GM23338 (cell line): Measurements from ENCODE around the gene KMT2C. TPM values are rescaled to one million over a fixed set of nuclear protein-coding genes. Genes with fewer than 3 reads are reported as not detected.

Source experiments
- ATAC-seq: fragments of 200-7000 bp; cut with Tn5 transposase; 3 replicates; pipeline ENCODE4 v1.9.1; 2020
- DNase-seq: peaks from one replicate; pipeline ENCODE4 v3.0.0-alpha.2; 2015; ENCODE audit warnings: low spot score
- H2AFZ ChIP-seq: fragments of 200-600 bp; sonication (generic); 2 replicates; pipeline ENCODE4 v1.8.0; 2016; ENCODE audit warnings: antibody characterized with exemption, mild to moderate bottlenecking, moderate library complexity
- H3F3A ChIP-seq: fragments of 200-600 bp; sonication (generic); replicated peaks from 2 replicates; pipeline ENCODE4 v1.8.0; 2017; ENCODE audit warnings: antibody characterized with exemption, mixed run types, low read depth
- H3K27ac ChIP-seq: fragments of 200-600 bp; sonication (generic); 2 replicates; pipeline ENCODE4 v1.6.1; 2016; ENCODE audit warnings: low read depth
- H3K27me3 ChIP-seq: fragments of 200-600 bp; sonication (generic); 2 replicates; pipeline ENCODE4 v1.8.0; 2016; ENCODE audit warnings: mild to moderate bottlenecking, mixed run types, moderate library complexity; ENCODE audit not compliant: insufficient read depth
- H3K36me3 ChIP-seq: fragments of 200-600 bp; sonication (generic); 2 replicates; pipeline ENCODE4 v1.8.0; 2016; ENCODE audit warnings: mild to moderate bottlenecking; ENCODE audit not compliant: insufficient read depth
- H3K4me1 ChIP-seq: fragments of 200-600 bp; sonication (generic); 2 replicates; pipeline ENCODE4 v1.8.0; 2016; ENCODE audit warnings: mild to moderate bottlenecking, moderate library complexity; ENCODE audit not compliant: insufficient read depth
- H3K4me2 ChIP-seq: fragments of 200-600 bp; sonication (generic); 2 replicates; pipeline ENCODE4 v1.7.1; 2017; ENCODE audit warnings: mixed run types
- H3K4me3 ChIP-seq: fragments of 200-600 bp; sonication (generic); 2 replicates; pipeline ENCODE4 v1.6.1; 2016; ENCODE audit warnings: mixed run types
- H3K79me2 ChIP-seq: fragments of 200-600 bp; sonication (generic); replicated peaks from 2 replicates; pipeline ENCODE4 v1.8.0; 2017; ENCODE audit warnings: mild to moderate bottlenecking; ENCODE audit not compliant: insufficient read depth
- H3K9me2 ChIP-seq: fragments of 200-600 bp; sonication (generic); 2 replicates; pipeline ENCODE4 v1.8.0; 2017; ENCODE audit not compliant: insufficient read depth
- H4K20me1 ChIP-seq: fragments of 200-600 bp; sonication (generic); replicated peaks from 2 replicates; pipeline ENCODE4 v1.8.0; 2017; ENCODE audit warnings: mild to moderate bottlenecking; ENCODE audit not compliant: insufficient read depth
- H3K27ac Mint-ChIP-seq: 2 replicates; pipeline ENCODE4 v1.8.0; 2020; ENCODE audit warnings: inconsistent platforms, mild to moderate bottlenecking, moderate library complexity, mixed read lengths
- H3K27me3 Mint-ChIP-seq: 3 replicates; pipeline ENCODE4 v1.8.0; 2022; ENCODE audit warnings: low read depth, mild to moderate bottlenecking, moderate library complexity, mixed read lengths, inconsistent platforms; ENCODE audit not compliant: insufficient read depth, poor library complexity
- H3K36me3 Mint-ChIP-seq: 3 replicates; pipeline ENCODE4 v1.8.0; 2021; ENCODE audit warnings: low read depth, mild to moderate bottlenecking, inconsistent platforms, moderate library complexity, mixed read lengths
- H3K4me1 Mint-ChIP-seq: 3 replicates; pipeline ENCODE4 v1.8.0; 2020; ENCODE audit warnings: mild to moderate bottlenecking, inconsistent platforms, mixed read lengths
- H3K4me3 Mint-ChIP-seq: 3 replicates; pipeline ENCODE4 v1.8.0; 2021; ENCODE audit warnings: moderate library complexity, mild to moderate bottlenecking, inconsistent platforms, mixed read lengths
- H3K9me3 Mint-ChIP-seq: 3 replicates; pipeline ENCODE4 v1.8.0; 2020; ENCODE audit warnings: moderate library complexity, mild to moderate bottlenecking, inconsistent platforms, mixed read lengths
- CTCF ChIP-seq, 2 experiments: fragments of 200-600 bp in 1 of 2; sonication (generic) in 1 of 2; conservative IDR thresholded peaks; 2 replicates each; pipeline versions ENCODE4 v1.5.1 to v1.6.1; 2016 to 2017; ENCODE audit warnings: antibody characterized with exemption in 2 of 2, low read depth in 2 of 2, mild to moderate bottlenecking in 2 of 2, moderate library complexity in 1 of 2
- ETS1 ChIP-seq: IDR thresholded peaks from 2 replicates; pipeline ENCODE4 v1.6.1; 2016; ENCODE audit warnings: antibody characterized with exemption
- EZH2 ChIP-seq: fragments of 200-600 bp; sonication (generic); IDR thresholded peaks from one replicate; pipeline ENCODE4 v1.8.0; 2017; ENCODE audit warnings: antibody characterized with exemption, mild to moderate bottlenecking, low read depth; ENCODE audit not compliant: unreplicated experiment
- ZNF331 ChIP-seq: fragments of 250-450 bp; sonication (Bioruptor Pico); IDR thresholded peaks from 2 replicates; pipeline ENCODE4 v1.5.0; 2020; ENCODE audit warnings: low read depth, mild to moderate bottlenecking, moderate library complexity
- ZNF462 ChIP-seq: fragments of 250-450 bp; sonication (Bioruptor Pico); IDR thresholded peaks from 2 replicates; pipeline ENCODE4 v1.5.0; 2020; ENCODE audit warnings: mild to moderate bottlenecking, moderate library complexity
- polyA plus RNA-seq: library from polyadenylated mRNA; unstranded; fragments of >200 nt; fragmentation: Nextera tagmentation; extraction: Ambion mirVana; gene quantifications from 2 replicates; pipeline ENCODE4 v1.2.1, GENCODE V29; 2016
- total RNA-seq: library from RNA; depleted of rRNA; stranded (reverse); fragments of >200 nt; shearing (Covaris generic); gene quantifications from 2 replicates; pipeline ENCODE4 v1.2.3, GENCODE V29; 2014

KMT2C gene
- total and polyA plus RNA-seq, 2 experiments from 2014 or later = 11.4 to 39.0 TPM

- no peak for TF ChIP-seq ZNF462 (CRISPR knock-in tag)
- no peak for TF ChIP-seq CTCF (conservative IDR thresholded peaks at IDR 0.05; ENCODE audit: low read depth in 2 of 2)
- TF ChIP-seq EZH2 = no peak
Observed at GRCh38 chr7:152158801-152159587, 276.8 kb downstream of the KMT2C start (continued).

- Histone ChIP-seq H3K4me3 (no peak overlapping the region), H3K4me2 (no peak overlapping the region), H2AFZ (no peak overlapping the region), H3K27me3 (no peaks in the 10 kb centered on the region), H3K9me2 (no peaks in the 10 kb centered on the region), H3K4me1 (no peaks in the 10 kb centered on the region), H3K36me3 (peaks cover 24% of the 10 kb centered on the region), H4K20me1 (peaks cover 6% of the 10 kb centered on the region; the same call in 1 of the 2 replicates), H3K27ac (no peak overlapping the region), H3F3A (no peaks in the 10 kb centered on the region), H3K79me2 (no peaks in the 10 kb centered on the region)
- Mint-ChIP-seq H3K36me3 (peaks cover 46% of the 10 kb centered on the region), H3K9me3 (no peaks in the 10 kb centered on the region), H3K27ac (no peak overlapping the region), H3K27me3 (peaks cover 2% of the 10 kb centered on the region), H3K4me1 (no peaks in the 10 kb centered on the region), H3K4me3 (no peak overlapping the region)
- no peak for ATAC-seq
- no peak for DNase-seq
- no peak for TF ChIP-seq CTCF (conservative IDR thresholded peaks at IDR 0.05; ENCODE audit: low read depth in 2 of 2)
- no peak for TF ChIP-seq ETS1
- TF ChIP-seq ZNF331 = no peak
Observed at GRCh38 chr7:152152267-152152666, 283.5 kb downstream of the KMT2C start.
